GM12878 (cell line): Measurements from ENCODE around the gene SPATA24. TPM values are rescaled to one million over a fixed set of nuclear protein-coding genes. Genes with fewer than 3 reads are reported as not detected.

Experiments used
- CHD1 ChIP-seq: IDR thresholded peaks from 2 replicates; pipeline ENCODE4 v1.6.1; 2012; ENCODE audit warnings: low read depth, low read length, improper control_type of control experiment
- FOXK2 ChIP-seq: fragments of 450-650 bp; IDR thresholded peaks from 2 replicates; pipeline ENCODE4 v1.6.1; 2017; ENCODE audit warnings: mild to moderate bottlenecking, moderate library complexity
- JUNB ChIP-seq: IDR thresholded peaks from 2 replicates; pipeline ENCODE4 v1.6.1; 2016; ENCODE audit warnings: antibody characterized with exemption, mild to moderate bottlenecking
- KAT2A ChIP-seq: conservative IDR thresholded peaks from 2 replicates; pipeline ENCODE4 v1.6.1; 2011; ENCODE audit warnings: low read depth, low read length; ENCODE audit not compliant: control insufficient read depth
- KDM1A ChIP-seq: fragments of 200-600 bp; sonication (generic); IDR thresholded peaks from 2 replicates; pipeline ENCODE4 v1.6.1; 2016; ENCODE audit warnings: borderline replicate concordance
- SMARCA5 ChIP-seq: fragments of 450-650 bp; IDR thresholded peaks from 2 replicates; pipeline ENCODE4 v1.6.1; 2017; ENCODE audit warnings: mild to moderate bottlenecking
- SREBF1 ChIP-seq: IDR thresholded peaks from 2 replicates; pipeline ENCODE4 v1.6.1; 2012; ENCODE audit warnings: mild to moderate bottlenecking, low read length
- TARDBP ChIP-seq: IDR thresholded peaks from 2 replicates; pipeline ENCODE4 v1.6.1; 2016; ENCODE audit warnings: borderline replicate concordance
- WRNIP1 ChIP-seq: IDR thresholded peaks from 2 replicates; pipeline ENCODE4 v1.6.1; 2011; ENCODE audit warnings: low read depth, low read length, improper control_type of control experiment, borderline replicate concordance
- ZZZ3 ChIP-seq: IDR thresholded peaks from 2 replicates; pipeline ENCODE4 v1.6.1; 2011; ENCODE audit warnings: low read depth; ENCODE audit not compliant: control insufficient read depth, insufficient read length
- polyA plus RNA-seq, 11 experiments: library from polyadenylated mRNA; depleted of rRNA in 4 of 11; unstranded in 6 of 11; stranded (reverse) in 5 of 11; fragments of >200 nt; fragmentation: Nextera tagmentation in 4 of 11; fragmentation: Illumina TruSeq in 1 of 11; extraction: Ambion mirVana in 4 of 11; extraction: Trizol in 1 of 11; gene quantifications; 1 replicate in 1 of 11; 2 replicates in 10 of 11; pipeline versions ENCODE4 v1.2.1 to v1.2.3, GENCODE V29; 2011 to 2016; ENCODE audit warnings: inconsistent platforms in 2 of 11, missing spikeins in 2 of 11, low read depth in 1 of 11
- total RNA-seq, 4 experiments: library from RNA; depleted of rRNA in 3 of 4; stranded (reverse); fragments of >200 nt in 3 of 4; fragmentation: Illumina TruSeq in 1 of 4; extraction: Trizol in 1 of 4; gene quantifications; 2 replicates each; pipeline versions ENCODE4 v1.2.1 to v1.2.3, GENCODE V29; 2013 to 2021
- TF ChIP-seq, protein P1 (sequence below): IDR thresholded peaks from 2 replicates; pipeline ENCODE4 v1.6.1; 2011; ENCODE audit warnings: mild to moderate bottlenecking, low read depth, low read length, moderate library complexity; ENCODE audit not compliant: insufficient replicate concordance
- TF ChIP-seq, protein P2 (sequence below): fragments of 450-650 bp; IDR thresholded peaks from 2 replicates; pipeline ENCODE4 v1.6.1; 2017; ENCODE audit warnings: mild to moderate bottlenecking, low read depth, inconsistent platforms; ENCODE audit not compliant: poor library complexity, severe bottlenecking
- TF ChIP-seq, protein P3 (sequence below): IDR thresholded peaks from 2 replicates; pipeline ENCODE4 v1.6.1; 2011; ENCODE audit warnings: low read depth, low read length, improper control_type of control experiment, borderline replicate concordance
- TF ChIP-seq, protein P4 (sequence below): fragments of 450-650 bp; IDR thresholded peaks from 2 replicates; pipeline ENCODE4 v1.6.1; 2017; ENCODE audit warnings: mild to moderate bottlenecking
- TF ChIP-seq, protein P5 (sequence below): IDR thresholded peaks from 2 replicates; pipeline ENCODE4 v1.6.1; 2011; ENCODE audit warnings: low read depth, mild to moderate bottlenecking, low read length, moderate library complexity, borderline replicate concordance; ENCODE audit errors: extremely low read depth
- TF ChIP-seq, protein P6 (sequence below): fragments of 150-350 bp; IDR thresholded peaks from 2 replicates; pipeline ENCODE4 v1.6.1; 2014; ENCODE audit warnings: mild to moderate bottlenecking, low read depth, low read length
- TF ChIP-seq, protein P7 (sequence below): IDR thresholded peaks from 2 replicates; pipeline ENCODE4 v1.6.1; 2012; ENCODE audit warnings: low read length, inconsistent platforms

Gene SPATA24
- total and polyA plus RNA-seq, 10 of the 15 experiments (the other 5 are each of a cell fraction or from before 2014, with no cell fraction given): 4.1 to 9.8 (median 7.3) TPM

DNA sequence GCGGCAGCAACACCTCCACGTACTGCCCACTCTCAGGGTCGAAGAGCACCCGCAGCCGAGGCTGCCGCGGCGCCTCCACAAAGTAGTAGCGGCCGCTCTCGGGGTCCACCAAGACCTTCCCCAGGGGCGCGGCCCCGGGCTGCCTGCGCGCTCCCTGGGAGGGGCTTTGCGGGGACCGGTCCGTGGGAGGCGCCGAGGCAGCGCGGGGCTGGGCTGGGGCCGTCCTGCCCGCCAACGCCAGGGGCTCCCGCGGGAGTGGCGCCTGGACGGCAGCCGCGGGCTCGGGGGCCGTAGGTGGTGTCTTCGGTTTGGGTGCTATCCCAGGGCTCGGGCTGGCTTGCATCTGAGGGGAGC lies 11.6 kb downstream of the SPATA24 start (continued):
- TF ChIP-seq, protein P1, sequence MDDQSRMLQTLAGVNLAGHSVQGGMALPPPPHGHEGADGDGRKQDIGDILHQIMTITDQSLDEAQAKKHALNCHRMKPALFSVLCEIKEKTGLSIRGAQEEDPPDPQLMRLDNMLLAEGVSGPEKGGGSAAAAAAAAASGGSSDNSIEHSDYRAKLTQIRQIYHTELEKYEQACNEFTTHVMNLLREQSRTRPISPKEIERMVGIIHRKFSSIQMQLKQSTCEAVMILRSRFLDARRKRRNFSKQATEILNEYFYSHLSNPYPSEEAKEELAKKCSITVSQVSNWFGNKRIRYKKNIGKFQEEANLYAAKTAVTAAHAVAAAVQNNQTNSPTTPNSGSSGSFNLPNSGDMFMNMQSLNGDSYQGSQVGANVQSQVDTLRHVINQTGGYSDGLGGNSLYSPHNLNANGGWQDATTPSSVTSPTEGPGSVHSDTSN: no peak
- TF ChIP-seq SMARCA5: no peak
- TF ChIP-seq JUNB: no peak
- TF ChIP-seq, protein P2, sequence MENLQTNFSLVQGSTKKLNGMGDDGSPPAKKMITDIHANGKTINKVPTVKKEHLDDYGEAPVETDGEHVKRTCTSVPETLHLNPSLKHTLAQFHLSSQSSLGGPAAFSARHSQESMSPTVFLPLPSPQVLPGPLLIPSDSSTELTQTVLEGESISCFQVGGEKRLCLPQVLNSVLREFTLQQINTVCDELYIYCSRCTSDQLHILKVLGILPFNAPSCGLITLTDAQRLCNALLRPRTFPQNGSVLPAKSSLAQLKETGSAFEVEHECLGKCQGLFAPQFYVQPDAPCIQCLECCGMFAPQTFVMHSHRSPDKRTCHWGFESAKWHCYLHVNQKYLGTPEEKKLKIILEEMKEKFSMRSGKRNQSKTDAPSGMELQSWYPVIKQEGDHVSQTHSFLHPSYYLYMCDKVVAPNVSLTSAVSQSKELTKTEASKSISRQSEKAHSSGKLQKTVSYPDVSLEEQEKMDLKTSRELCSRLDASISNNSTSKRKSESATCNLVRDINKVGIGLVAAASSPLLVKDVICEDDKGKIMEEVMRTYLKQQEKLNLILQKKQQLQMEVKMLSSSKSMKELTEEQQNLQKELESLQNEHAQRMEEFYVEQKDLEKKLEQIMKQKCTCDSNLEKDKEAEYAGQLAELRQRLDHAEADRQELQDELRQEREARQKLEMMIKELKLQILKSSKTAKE: no peak
- no peak for TF ChIP-seq SREBF1
- no peak for TF ChIP-seq TARDBP
- TF ChIP-seq, protein P3, sequence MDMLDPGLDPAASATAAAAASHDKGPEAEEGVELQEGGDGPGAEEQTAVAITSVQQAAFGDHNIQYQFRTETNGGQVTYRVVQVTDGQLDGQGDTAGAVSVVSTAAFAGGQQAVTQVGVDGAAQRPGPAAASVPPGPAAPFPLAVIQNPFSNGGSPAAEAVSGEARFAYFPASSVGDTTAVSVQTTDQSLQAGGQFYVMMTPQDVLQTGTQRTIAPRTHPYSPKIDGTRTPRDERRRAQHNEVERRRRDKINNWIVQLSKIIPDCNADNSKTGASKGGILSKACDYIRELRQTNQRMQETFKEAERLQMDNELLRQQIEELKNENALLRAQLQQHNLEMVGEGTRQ: no peak
- no peak for TF ChIP-seq KDM1A
- TF ChIP-seq ZZZ3: no peak
- TF ChIP-seq, protein P4, sequence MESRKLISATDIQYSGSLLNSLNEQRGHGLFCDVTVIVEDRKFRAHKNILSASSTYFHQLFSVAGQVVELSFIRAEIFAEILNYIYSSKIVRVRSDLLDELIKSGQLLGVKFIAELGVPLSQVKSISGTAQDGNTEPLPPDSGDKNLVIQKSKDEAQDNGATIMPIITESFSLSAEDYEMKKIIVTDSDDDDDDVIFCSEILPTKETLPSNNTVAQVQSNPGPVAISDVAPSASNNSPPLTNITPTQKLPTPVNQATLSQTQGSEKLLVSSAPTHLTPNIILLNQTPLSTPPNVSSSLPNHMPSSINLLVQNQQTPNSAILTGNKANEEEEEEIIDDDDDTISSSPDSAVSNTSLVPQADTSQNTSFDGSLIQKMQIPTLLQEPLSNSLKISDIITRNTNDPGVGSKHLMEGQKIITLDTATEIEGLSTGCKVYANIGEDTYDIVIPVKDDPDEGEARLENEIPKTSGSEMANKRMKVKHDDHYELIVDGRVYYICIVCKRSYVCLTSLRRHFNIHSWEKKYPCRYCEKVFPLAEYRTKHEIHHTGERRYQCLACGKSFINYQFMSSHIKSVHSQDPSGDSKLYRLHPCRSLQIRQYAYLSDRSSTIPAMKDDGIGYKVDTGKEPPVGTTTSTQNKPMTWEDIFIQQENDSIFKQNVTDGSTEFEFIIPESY: no peak
- TF ChIP-seq CHD1: no peak
- TF ChIP-seq, protein P5, sequence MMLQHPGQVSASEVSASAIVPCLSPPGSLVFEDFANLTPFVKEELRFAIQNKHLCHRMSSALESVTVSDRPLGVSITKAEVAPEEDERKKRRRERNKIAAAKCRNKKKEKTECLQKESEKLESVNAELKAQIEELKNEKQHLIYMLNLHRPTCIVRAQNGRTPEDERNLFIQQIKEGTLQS: no peak
- TF ChIP-seq, protein P6, sequence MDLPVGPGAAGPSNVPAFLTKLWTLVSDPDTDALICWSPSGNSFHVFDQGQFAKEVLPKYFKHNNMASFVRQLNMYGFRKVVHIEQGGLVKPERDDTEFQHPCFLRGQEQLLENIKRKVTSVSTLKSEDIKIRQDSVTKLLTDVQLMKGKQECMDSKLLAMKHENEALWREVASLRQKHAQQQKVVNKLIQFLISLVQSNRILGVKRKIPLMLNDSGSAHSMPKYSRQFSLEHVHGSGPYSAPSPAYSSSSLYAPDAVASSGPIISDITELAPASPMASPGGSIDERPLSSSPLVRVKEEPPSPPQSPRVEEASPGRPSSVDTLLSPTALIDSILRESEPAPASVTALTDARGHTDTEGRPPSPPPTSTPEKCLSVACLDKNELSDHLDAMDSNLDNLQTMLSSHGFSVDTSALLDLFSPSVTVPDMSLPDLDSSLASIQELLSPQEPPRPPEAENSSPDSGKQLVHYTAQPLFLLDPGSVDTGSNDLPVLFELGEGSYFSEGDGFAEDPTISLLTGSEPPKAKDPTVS: no peak
- no peak for TF ChIP-seq FOXK2
- no peak for TF ChIP-seq KAT2A
- no peak for TF ChIP-seq WRNIP1
- TF ChIP-seq, protein P7, sequence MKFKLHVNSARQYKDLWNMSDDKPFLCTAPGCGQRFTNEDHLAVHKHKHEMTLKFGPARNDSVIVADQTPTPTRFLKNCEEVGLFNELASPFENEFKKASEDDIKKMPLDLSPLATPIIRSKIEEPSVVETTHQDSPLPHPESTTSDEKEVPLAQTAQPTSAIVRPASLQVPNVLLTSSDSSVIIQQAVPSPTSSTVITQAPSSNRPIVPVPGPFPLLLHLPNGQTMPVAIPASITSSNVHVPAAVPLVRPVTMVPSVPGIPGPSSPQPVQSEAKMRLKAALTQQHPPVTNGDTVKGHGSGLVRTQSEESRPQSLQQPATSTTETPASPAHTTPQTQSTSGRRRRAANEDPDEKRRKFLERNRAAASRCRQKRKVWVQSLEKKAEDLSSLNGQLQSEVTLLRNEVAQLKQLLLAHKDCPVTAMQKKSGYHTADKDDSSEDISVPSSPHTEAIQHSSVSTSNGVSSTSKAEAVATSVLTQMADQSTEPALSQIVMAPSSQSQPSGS: no peak
- TF ChIP-seq, all 136 proteins: peak for 13
